H9 (cell line): ENCODE results near the gene C2orf42. TPM values are rescaled to one million over a fixed set of nuclear protein-coding genes. Genes with fewer than 3 reads are reported as not detected.
A peak's percentile ranks its signal among the peaks of the same experiment; 100 is the strongest.

Experiments
- DNase-seq: peaks from one replicate; pipeline ENCODE4 v3.0.0-alpha.2; 2017
- H2AFZ ChIP-seq: one replicate; pipeline ENCODE4 v1.6.1; 2013; ENCODE audit warnings: mild to moderate bottlenecking, low read length, control low read depth, moderate library complexity
- H2AK5ac ChIP-seq: 2 replicates; pipeline ENCODE4 v1.6.1; 2013; ENCODE audit warnings: low read length, control low read depth, mixed read lengths; ENCODE audit not compliant: insufficient read length
- H2BK120ac ChIP-seq: one replicate; pipeline ENCODE4 v1.6.1; 2013; ENCODE audit warnings: low read depth, mild to moderate bottlenecking, low read length, control low read depth, inconsistent platforms; ENCODE audit not compliant: poor library complexity, severe bottlenecking
- H2BK12ac ChIP-seq: 2 replicates; pipeline ENCODE4 v1.6.1; 2013; ENCODE audit warnings: low read length, control low read depth, mixed read lengths, low read depth; ENCODE audit not compliant: insufficient read length
- H2BK15ac ChIP-seq: 2 replicates; pipeline ENCODE4 v1.6.1; 2013; ENCODE audit warnings: low read depth, low read length, control low read depth
- H2BK20ac ChIP-seq: one replicate; pipeline ENCODE4 v1.6.1; 2013; ENCODE audit warnings: low read depth, mild to moderate bottlenecking, low read length, control low read depth, inconsistent platforms; ENCODE audit not compliant: poor library complexity, severe bottlenecking
- H2BK5ac ChIP-seq: 2 replicates; pipeline ENCODE4 v1.6.1; 2013; ENCODE audit warnings: low read length, control low read depth, mixed read lengths; ENCODE audit not compliant: insufficient read length
- H3K14ac ChIP-seq: 2 replicates; pipeline ENCODE4 v1.6.1; 2013; ENCODE audit warnings: low read length, control low read depth; ENCODE audit not compliant: insufficient read depth
- H3K18ac ChIP-seq: 2 replicates; pipeline ENCODE4 v1.6.1; 2013; ENCODE audit warnings: low read depth, mild to moderate bottlenecking, mixed read lengths, low read length, control low read depth; ENCODE audit not compliant: insufficient read length
- H3K23ac ChIP-seq: 2 replicates; pipeline ENCODE4 v1.6.1; 2013; ENCODE audit warnings: low read length, control low read depth, mixed read lengths, low read depth; ENCODE audit not compliant: insufficient read length
- H3K23me2 ChIP-seq: 2 replicates; pipeline ENCODE4 v1.6.1; 2013; ENCODE audit warnings: low read depth, mild to moderate bottlenecking, mixed read lengths, low read length, control low read depth; ENCODE audit not compliant: insufficient read length, poor library complexity, severe bottlenecking
- H3K27ac ChIP-seq: 2 replicates; pipeline ENCODE4 v1.5.1; 2013; ENCODE audit warnings: low read length, control low read depth, mixed read lengths, low read depth; ENCODE audit not compliant: insufficient read length
- H3K27me3 ChIP-seq: 2 replicates; pipeline ENCODE4 v1.6.1; 2013; ENCODE audit warnings: low read length, control low read depth, inconsistent platforms; ENCODE audit not compliant: insufficient read depth
- H3K4ac ChIP-seq: 2 replicates; pipeline ENCODE4 v1.6.1; 2013; ENCODE audit warnings: low read depth, mild to moderate bottlenecking, control low read depth, inconsistent platforms, low read length, moderate library complexity
- H3K4me1 ChIP-seq: 2 replicates; pipeline ENCODE4 v1.6.1; 2013; ENCODE audit warnings: low read length, control low read depth, inconsistent platforms; ENCODE audit not compliant: insufficient read depth
- H3K4me2 ChIP-seq: 2 replicates; pipeline ENCODE4 v1.6.1; 2013; ENCODE audit warnings: low read length, control low read depth, mixed read lengths; ENCODE audit not compliant: insufficient read length, insufficient read depth
- H3K56ac ChIP-seq: 2 replicates; pipeline ENCODE4 v1.6.1; 2013; ENCODE audit warnings: low read depth, mild to moderate bottlenecking, mixed read lengths, low read length, control low read depth; ENCODE audit not compliant: insufficient read length
- H3K79me1 ChIP-seq: 2 replicates; pipeline ENCODE4 v1.6.1; 2013; ENCODE audit warnings: low read depth, mild to moderate bottlenecking, moderate library complexity, low read length, control low read depth, inconsistent platforms; ENCODE audit not compliant: insufficient read depth, poor library complexity, severe bottlenecking
- H3K79me2 ChIP-seq: 2 replicates; pipeline ENCODE4 v1.6.1; 2013; ENCODE audit warnings: low read length, control low read depth, inconsistent platforms; ENCODE audit not compliant: insufficient read depth
- H3K9ac ChIP-seq: 2 replicates; pipeline ENCODE4 v1.6.1; 2013; ENCODE audit warnings: low read length, control low read depth, mixed read lengths; ENCODE audit not compliant: insufficient read length; ENCODE audit errors: extremely low read depth
- H3K9me3 ChIP-seq: one replicate; pipeline ENCODE4 v1.6.1; 2013; ENCODE audit warnings: low read depth, low read length, inconsistent platforms; ENCODE audit not compliant: control insufficient read depth
- H3T11ph ChIP-seq: one replicate; pipeline ENCODE4 v1.6.1; 2013; ENCODE audit warnings: mild to moderate bottlenecking, low read length, control low read depth, inconsistent platforms
- H4K20me1 ChIP-seq: one replicate; pipeline ENCODE4 v1.6.1; 2013; ENCODE audit not compliant: control insufficient read depth, insufficient read length, insufficient read depth
- H4K5ac ChIP-seq: 2 replicates; pipeline ENCODE4 v1.6.1; 2013; ENCODE audit warnings: low read depth, mild to moderate bottlenecking, mixed read lengths, low read length, control low read depth; ENCODE audit not compliant: insufficient read length
- H4K8ac ChIP-seq: replicated peaks from 2 replicates; pipeline ENCODE4 v1.6.1; 2013; ENCODE audit warnings: low read length, control low read depth, mixed read lengths, low read depth; ENCODE audit not compliant: insufficient read length
- H4K91ac ChIP-seq: 2 replicates; pipeline ENCODE4 v1.6.1; 2013; ENCODE audit warnings: low read depth, mild to moderate bottlenecking, moderate library complexity, mixed read lengths, low read length, control low read depth; ENCODE audit not compliant: insufficient read length
- H3K27ac Mint-ChIP-seq, 3 experiments: 2 replicates in 2 of 3; 3 replicates in 1 of 3; pipeline ENCODE4 v1.8.0; 2020 to 2021; ENCODE audit warnings: mixed read lengths in 3 of 3, mild to moderate bottlenecking in 1 of 3, moderate library complexity in 1 of 3
- H3K27me3 Mint-ChIP-seq: 2 replicates; pipeline ENCODE4 v1.8.0; 2021; ENCODE audit warnings: low read depth, mild to moderate bottlenecking, moderate library complexity, mixed read lengths
- H3K36me3 Mint-ChIP-seq, 3 experiments: 2 replicates in 2 of 3; 3 replicates in 1 of 3; pipeline ENCODE4 v1.8.0; 2020 to 2021; ENCODE audit warnings: low read depth in 3 of 3, mixed read lengths in 3 of 3; ENCODE audit not compliant: insufficient read depth in 1 of 3
- H3K4me1 Mint-ChIP-seq, 2 experiments: 2 replicates each; pipeline ENCODE4 v1.8.0; 2020; ENCODE audit warnings: mixed read lengths in 2 of 2
- H3K4me3 Mint-ChIP-seq, 2 experiments: 2 replicates in 1 of 2; 3 replicates in 1 of 2; pipeline ENCODE4 v1.8.0; 2020 to 2021; ENCODE audit warnings: mild to moderate bottlenecking in 2 of 2, mixed read lengths in 2 of 2, moderate library complexity in 1 of 2
- H3K9me3 Mint-ChIP-seq, 2 experiments: 2 replicates in 1 of 2; 3 replicates in 1 of 2; pipeline ENCODE4 v1.8.0; 2020; ENCODE audit warnings: mild to moderate bottlenecking in 2 of 2, mixed read lengths in 2 of 2, moderate library complexity in 1 of 2
- CTCF ChIP-seq: fragments of 200-600 bp; sonication (generic); conservative IDR thresholded peaks from 3 replicates; pipeline ENCODE4 v1.8.0; 2021; ENCODE audit warnings: antibody characterized with exemption, mild to moderate bottlenecking
- WGBS: extraction: QIAGEN DNeasy Blood & Tissue Kit; methylation state at CpG from one replicate; pipeline ENCODE4 v1.1.7; 2013; ENCODE audit warnings: missing lambda C conversion rate, low lambda C conversion rate, mixed read lengths; ENCODE audit not compliant: insufficient read length; ENCODE audit errors: extremely low coverage; 5-methylcytosine and 5-hydroxymethylcytosine counted together
- total RNA-seq: library from RNA; stranded (reverse); gene quantifications from 2 replicates; pipeline ENCODE4 v1.2.1, GENCODE V29; 2021

The C2orf42 gene
- total RNA-seq, 1 experiment from 2014 or later, result 19.0 TPM

GRCh38 chr2:70101174-70101573 lies 89.6 kb downstream of the C2orf42 start:
- no peak overlapping the region for H3K14ac ChIP-seq
- no CpG with 5 or more reads among the region's 6 CpGs for whole genome bisulfite sequencing

More at GRCh38 chr2:70101174-70101573, 89.6 kb downstream of the C2orf42 start:
- Histone ChIP-seq H2BK120ac (no peak overlapping the region), H3K4me2 (no peak overlapping the region), H3K56ac (no peak overlapping the region), H2BK15ac (no peak overlapping the region), H4K91ac (no peak overlapping the region), H4K5ac (no peak overlapping the region), H3K27me3 (no peaks in the 10 kb centered on the region), H2BK20ac (no peak overlapping the region), H3K18ac (no peak overlapping the region), H3K9me3 (no peaks in the 10 kb centered on the region), H3K79me1 (no peaks in the 10 kb centered on the region), H3T11ph (no peak overlapping the region), H3K23ac (no peak overlapping the region), H3K4ac (no peak overlapping the region), H3K23me2 (no peaks in the 10 kb centered on the region), H2BK5ac (no peak overlapping the region), H4K20me1 (no peaks in the 10 kb centered on the region), H2AK5ac (no peak overlapping the region), H3K4me1 (peaks cover 2% of the 10 kb centered on the region; the same call in 1 of the 2 replicates), H3K79me2 (no peaks in the 10 kb centered on the region), H4K8ac (no peak overlapping the region), H3K9ac (no peak overlapping the region), H2BK12ac (no peak overlapping the region), H3K27ac (no peak overlapping the region), H2AFZ (no peak overlapping the region)
- no peak overlapping the region for H3K4me3 Mint-ChIP-seq
- no peaks in the 10 kb centered on the region for H3K9me3 Mint-ChIP-seq
- no peaks in the 10 kb centered on the region for H3K36me3 Mint-ChIP-seq
- peak overlapping the region in 1 of 3 experiments; percentile 22; a peak in 1 of 7 replicates for H3K27ac Mint-ChIP-seq
- no peak for TF ChIP-seq CTCF
- no peaks in the 10 kb centered on the region for H3K27me3 Mint-ChIP-seq
- no peak for DNase-seq
- peaks cover 22 to 26% of the 10 kb centered on the region in 2 experiments for H3K4me1 Mint-ChIP-seq

Other genes with a start within 250 kb of the C2orf42 start
- gene ASPRV1, start 229.4 kb downstream of the C2orf42 start, total RNA-seq, result 0.57 and 0.64 TPM in 2 replicates
- 457 and 465 TPM in 2 replicates for gene PCBP1, start 103.5 kb downstream of the C2orf42 start, total RNA-seq
- gene TIA1, start 57.6 kb upstream of the C2orf42 start, total RNA-seq, result 179 and 193 TPM in 2 replicates
- gene PCYOX1, start 67.1 kb upstream of the C2orf42 start, total RNA-seq, result 45.6 and 50.5 TPM in 2 replicates
- gene SNRPG, start 102.7 kb upstream of the C2orf42 start, total RNA-seq, result 408 and 422 TPM in 2 replicates
- gene FAM136A, start 111.0 kb upstream of the C2orf42 start, total RNA-seq, result 118 and 119 TPM in 2 replicates